OCI-LY7 (cell line): ENCODE results near the gene SLC35A3. TPM values are rescaled to one million over a fixed set of nuclear protein-coding genes. Genes with fewer than 3 reads are reported as not detected.

Experiments
- BruUV-seq: library from RNA; stranded (reverse); fragments of 400-500 nt; replicated peaks from 2 replicates; lab custom pipeline; 2021; lab: Mats Ljungman, UMichigan
- CTCF ChIA-PET: fragments of 300-600 bp; sonication (Branson Sonifier 250); formaldehyde crosslinking; loops from one replicate; lab custom pipeline; 2022; ENCODE audit warnings: antibody characterized with exemption; ENCODE audit not compliant: unreplicated experiment; lab: Charles Lee
- POLR2A ChIA-PET: fragments of 300-600 bp; sonication (Branson Sonifier 250); formaldehyde crosslinking; loops from one replicate; lab custom pipeline; 2022; ENCODE audit warnings: antibody characterized with exemption; lab: Charles Lee
- DNase-seq: peaks from one replicate; pipeline ENCODE4 v3.0.0-alpha.2; 2015; ENCODE audit warnings: low spot score
- H2AFZ ChIP-seq: fragments of 200-600 bp; sonication (generic), shearing (Covaris generic); 2 replicates; pipeline ENCODE4 v1.6.1; 2014; ENCODE audit warnings: mild to moderate bottlenecking, antibody characterized with exemption, low read length, moderate library complexity
- H3K27ac ChIP-seq: fragments of 200-600 bp; sonication (generic); 2 replicates; pipeline ENCODE4 v1.5.1; 2014; ENCODE audit warnings: mixed run types, low read depth, mild to moderate bottlenecking, moderate library complexity, low read length, inconsistent platforms; ENCODE audit not compliant: poor library complexity, severe bottlenecking
- H3K36me3 ChIP-seq: fragments of 200-600 bp; sonication (generic); 2 replicates; pipeline ENCODE4 v1.6.1; 2014; ENCODE audit warnings: mild to moderate bottlenecking, antibody characterized with exemption, low read length, moderate library complexity, mixed read lengths; ENCODE audit not compliant: insufficient read depth
- H3K4me1 ChIP-seq: fragments of 200-600 bp; sonication (generic); 2 replicates; pipeline ENCODE4 v1.5.1; 2014; ENCODE audit warnings: mild to moderate bottlenecking, low read length; ENCODE audit not compliant: insufficient read depth, poor library complexity, severe bottlenecking
- H3K4me2 ChIP-seq: fragments of 200-600 bp; sonication (generic); 2 replicates; pipeline ENCODE4 v1.6.1; 2014; ENCODE audit warnings: mild to moderate bottlenecking, low read length
- H3K4me3 ChIP-seq: fragments of 200-600 bp; sonication (generic); 2 replicates; pipeline ENCODE4 v1.5.1; 2014; ENCODE audit warnings: mild to moderate bottlenecking, low read depth, low read length; ENCODE audit not compliant: poor library complexity, severe bottlenecking
- H3K79me2 ChIP-seq: fragments of 200-600 bp; sonication (generic); 2 replicates; pipeline ENCODE4 v1.6.1; 2016; ENCODE audit warnings: low read depth, mild to moderate bottlenecking, low read length, moderate library complexity, mixed read lengths; ENCODE audit not compliant: insufficient read depth
- H3K9me2 ChIP-seq: fragments of 200-600 bp; sonication (generic); 2 replicates; pipeline ENCODE4 v1.6.1; 2016; ENCODE audit warnings: mild to moderate bottlenecking, low read length, mixed read lengths; ENCODE audit not compliant: insufficient read depth
- H3K9me3 ChIP-seq: fragments of 200-600 bp; sonication (generic); 2 replicates; pipeline ENCODE4 v1.6.1; 2014; ENCODE audit warnings: mild to moderate bottlenecking, mixed run types, low read length, mixed read lengths
- H4K20me1 ChIP-seq: fragments of 200-600 bp; sonication (generic); 2 replicates; pipeline ENCODE4 v1.6.1; 2014; ENCODE audit warnings: mild to moderate bottlenecking, antibody characterized with exemption, low read length, moderate library complexity, mixed read lengths; ENCODE audit not compliant: insufficient read depth
- CTCF ChIP-seq: fragments of 200-600 bp; sonication (generic); conservative IDR thresholded peaks from 2 replicates; pipeline ENCODE4 v1.5.1; 2014; ENCODE audit warnings: mild to moderate bottlenecking, antibody characterized with exemption, low read length, moderate library complexity, mixed read lengths
- EZH2phosphoT487 ChIP-seq: fragments of 200-600 bp; sonication (generic); IDR thresholded peaks from 2 replicates; pipeline ENCODE4 v1.6.1; 2018; ENCODE audit warnings: low read depth, borderline replicate concordance, mild to moderate bottlenecking, mixed run types, antibody characterized with exemption, low read length, moderate library complexity, mixed read lengths
- intact Hi-C: fragments of 100-400 bp; cut with micrococcal nuclease; formaldehyde crosslinking; loops from one replicate; pipeline ENCODE4 v1.10.0; 2022; ENCODE audit not compliant: unreplicated experiment
- total RNA-seq, 2 experiments: library from RNA; depleted of rRNA in 1 of 2; stranded (reverse); fragments of >200 nt in 1 of 2; shearing (Covaris generic) in 1 of 2; gene quantifications; 2 replicates each; pipeline ENCODE4 v1.2.3, GENCODE V29; 2014 to 2022

The SLC35A3 gene
- total RNA-seq, 2 experiments from 2014 or later: 24.8 to 26.8 TPM

GRCh38 chr1:100037927-100038659 lies 68.3 kb downstream of the SLC35A3 start:
- Histone ChIP-seq H2AFZ (peak overlapping the region; percentile 78), H3K9me2 (no peaks in the 10 kb centered on the region), H3K79me2 (peaks cover 62% of the 10 kb centered on the region), H3K4me2 (peak overlapping the region; percentile 92), H3K36me3 (peaks cover 22% of the 10 kb centered on the region), H3K4me1 (peaks cover 50% of the 10 kb centered on the region), H4K20me1 (peaks cover 32% of the 10 kb centered on the region), H3K4me3 (peak overlapping the region; percentile 78), H3K27ac (peak overlapping the region; percentile 84), H3K9me3 (no peaks in the 10 kb centered on the region)
- POLR2A ChIA-PET: interaction anchor here (0.6 to 2.5 kb wide), 12 partner anchors 10 to 315 kb away, joined by 3 to 10 read pairs (median 3); no protein-coding TSS in a partner anchor
- intact Hi-C loops: loop anchor here (1.0 to 10.0 kb wide), 6 partner anchors 69 to 857 kb away; partner anchors contain the start of genes CDC14A, EXTL2, SLC30A7 and SLC35A3
- TF ChIP-seq EZH2phosphoT487 (no peak), CTCF (no peak)
- CTCF ChIA-PET: interaction anchor here (0.6 to 1.1 kb wide), 2 partner anchors 68 to 368 kb away, joined by 3 read pairs; partner anchors contain the start of gene SLC35A3
- DNase-seq: peak; percentile 90
- no TSS peak for BruUV-seq

DNA sequence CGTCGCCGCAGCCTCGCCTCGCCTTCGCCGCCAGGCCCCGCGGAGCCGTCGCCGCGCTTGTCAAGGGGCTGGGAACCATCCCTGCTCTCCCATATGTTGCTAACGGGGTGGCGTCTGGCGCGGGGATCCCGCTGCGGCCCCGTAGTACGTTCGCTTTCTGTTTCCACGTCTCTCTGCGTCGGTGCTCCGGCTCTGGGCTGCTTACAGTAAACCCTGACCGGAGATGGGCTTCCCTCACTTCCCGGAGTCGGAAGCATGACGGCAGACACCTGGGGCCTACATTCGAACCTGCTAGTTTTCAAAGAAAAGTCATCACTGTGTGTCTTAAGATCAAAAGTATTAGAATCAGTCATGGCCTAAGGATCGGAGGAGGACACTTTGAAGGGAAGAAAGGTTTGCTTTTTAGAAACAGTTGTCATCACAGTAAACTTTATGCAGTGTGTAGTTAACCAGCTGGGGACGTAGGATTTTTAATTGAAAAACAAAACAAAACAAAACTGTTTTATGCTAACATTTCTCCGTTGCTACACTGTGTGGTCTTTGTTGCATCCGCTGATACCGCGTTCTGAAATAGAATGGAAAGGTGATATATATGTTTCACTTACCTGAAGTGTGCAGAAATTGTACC lies 69.0 kb downstream of the SLC35A3 start:
- Histone ChIP-seq H3K27ac (peak overlapping the region; percentile 84), H3K9me2 (no peaks in the 10 kb centered on the region), H3K4me1 (peaks cover 50% of the 10 kb centered on the region), H2AFZ (no peak overlapping the region; the same call in 1 of the 2 replicates), H3K79me2 (peaks cover 68% of the 10 kb centered on the region), H3K4me3 (peak overlapping the region; percentile 78), H4K20me1 (peaks cover 32% of the 10 kb centered on the region), H3K9me3 (peaks cover 3% of the 10 kb centered on the region; the same call in 1 of the 2 replicates), H3K4me2 (peak overlapping the region; percentile 88), H3K36me3 (peaks cover 27% of the 10 kb centered on the region)
- CTCF ChIA-PET: interaction anchor here (0.6 to 1.1 kb wide), 2 partner anchors 69 to 368 kb away, joined by 3 read pairs; partner anchors contain the start of gene SLC35A3
- intact Hi-C loops: loop anchor here (1.0 to 10.0 kb wide), 6 partner anchors 70 to 856 kb away; partner anchors contain the start of genes CDC14A, EXTL2, SLC30A7 and SLC35A3
- TF ChIP-seq CTCF: no peak
- TF ChIP-seq EZH2phosphoT487: no peak
- peak; percentile 85 for DNase-seq
- no TSS peak for BruUV-seq
- POLR2A ChIA-PET: interaction anchor here (0.5 to 2.5 kb wide), 10 partner anchors 10 to 314 kb away, joined by 3 to 10 read pairs (median 5); partner anchors contain the start of gene SLC35A3
